B cell (primary cell): ENCODE results near the gene ARHGEF7. TPM values are rescaled to one million over a fixed set of nuclear protein-coding genes. Genes with fewer than 3 reads are reported as not detected.

ENCODE experiments used
- ATAC-seq: fragments of 200-7000 bp; cut with Tn5 transposase; one replicate; pipeline ENCODE4 v1.10.0; 2021; ENCODE audit warnings: low read depth, mild to moderate bottlenecking, moderate number of reproducible peaks, moderate library complexity
- CTCF ChIA-PET: fragments of 350-600 bp; sonication (Branson Sonifier 250); formaldehyde crosslinking; loops from one replicate; lab custom pipeline; 2021; ENCODE audit warnings: antibody characterized with exemption, inconsistent platforms; lab: Charles Lee
- POLR2A ChIA-PET: fragments of 350-600 bp; sonication (Branson Sonifier 250); formaldehyde crosslinking; loops from one replicate; lab custom pipeline; 2021; ENCODE audit warnings: antibody characterized with exemption; lab: Charles Lee
- DNase-seq: peaks from one replicate; pipeline ENCODE4 v3.0.0; 2013
- H2AFZ ChIP-seq: 2 replicates; pipeline ENCODE4 v1.6.1; 2012; ENCODE audit warnings: mild to moderate bottlenecking, low read depth, low read length; ENCODE audit not compliant: insufficient read depth, poor library complexity, severe bottlenecking
- H3K27ac ChIP-seq, 2 donors: 1 replicate in 1 of 2; 2 replicates in 1 of 2; pipeline ENCODE4 v1.5.1; 2012 to 2013; ENCODE audit warnings: low read length in 2 of 2, mild to moderate bottlenecking in 2 of 2, moderate library complexity in 1 of 2
- H3K27me3 ChIP-seq, 4 experiments: fragments of 200-600 bp in 1 of 4; sonication (generic) in 1 of 4; replicated peaks in 1 of 4; 1 replicate in 2 of 4; 2 replicates in 2 of 4; pipeline versions ENCODE4 v1.6.1 to v1.7.0; 2013 to 2016; ENCODE audit warnings: low read length in 3 of 4, mild to moderate bottlenecking in 2 of 4, mixed read lengths in 1 of 4, moderate library complexity in 1 of 4; ENCODE audit not compliant: insufficient read depth in 4 of 4, control insufficient read depth in 3 of 4; ENCODE audit errors: control extremely low read depth in 1 of 4
- H3K36me3 ChIP-seq, 2 experiments: replicated peaks in 1 of 2; 1 replicate in 1 of 2; 2 replicates in 1 of 2; pipeline versions ENCODE4 v1.6.1 to v1.7.1; 2013; ENCODE audit warnings: low read length in 1 of 2; ENCODE audit not compliant: insufficient read depth in 2 of 2, control insufficient read depth in 1 of 2; ENCODE audit errors: control extremely low read depth in 1 of 2, extremely low read depth in 1 of 2
- H3K4me1 ChIP-seq, 2 donors: fragments of 200-600 bp in 1 of 2; sonication (generic) in 1 of 2; 1 replicate in 1 of 2; 2 replicates in 1 of 2; pipeline versions ENCODE4 v1.5.1 to v1.6.1; 2013 to 2017; ENCODE audit warnings: low read length in 2 of 2; ENCODE audit not compliant: control insufficient read depth in 2 of 2, insufficient read depth in 2 of 2
- H3K4me2 ChIP-seq: replicated peaks from 2 replicates; pipeline ENCODE3; 2012; ENCODE audit warnings: mild to moderate bottlenecking, low read depth, low read length; ENCODE audit not compliant: poor library complexity, severe bottlenecking
- H3K4me3 ChIP-seq, 5 experiments: fragments of 200-600 bp in 1 of 5; sonication (generic) in 1 of 5; 1 replicate in 3 of 5; 2 replicates in 2 of 5; pipeline versions ENCODE4 v1.5.1 to v1.7.0; 2011 to 2016; ENCODE audit warnings: low read length in 4 of 5, mild to moderate bottlenecking in 4 of 5, low read depth in 2 of 5, control low read depth in 1 of 5, moderate library complexity in 1 of 5; ENCODE audit not compliant: insufficient read depth in 1 of 5; ENCODE audit errors: control extremely low read depth in 1 of 5, extremely low read depth in 1 of 5
- H3K79me2 ChIP-seq: fragments of 200-600 bp; sonication (generic); one replicate; pipeline ENCODE4 v1.6.0; 2016; ENCODE audit warnings: low read length; ENCODE audit not compliant: control insufficient read depth, insufficient read depth
- H3K9ac ChIP-seq: fragments of 200-600 bp; sonication (generic); 2 replicates; pipeline ENCODE4 v1.6.1; 2017; ENCODE audit warnings: mild to moderate bottlenecking, low read length, moderate library complexity
- H3K9me3 ChIP-seq, 3 donors: one replicate each; pipeline versions ENCODE4 v1.6.1 to v1.7.1; 2013; ENCODE audit warnings: low read length in 2 of 3; ENCODE audit not compliant: control insufficient read depth in 2 of 3, insufficient read depth in 1 of 3; ENCODE audit errors: control extremely low read depth in 1 of 3
- H4K20me1 ChIP-seq: 2 replicates; pipeline ENCODE4 v1.6.0; 2012; ENCODE audit warnings: mild to moderate bottlenecking, low read length; ENCODE audit not compliant: insufficient read depth, control insufficient read depth, poor library complexity, severe bottlenecking
- H3K27ac Mint-ChIP-seq: one replicate; pipeline ENCODE4 v1.8.0; 2021; ENCODE audit warnings: mixed read lengths
- H3K27me3 Mint-ChIP-seq: one replicate; pipeline ENCODE4 v1.8.0; 2021; ENCODE audit warnings: mixed read lengths
- H3K4me1 Mint-ChIP-seq: one replicate; pipeline ENCODE4 v1.8.0; 2021; ENCODE audit warnings: mixed read lengths
- H3K4me3 Mint-ChIP-seq: one replicate; pipeline ENCODE4 v1.8.0; 2021; ENCODE audit warnings: mixed read lengths
- H3K9me3 Mint-ChIP-seq: one replicate; pipeline ENCODE4 v1.8.0; 2022; ENCODE audit warnings: mixed read lengths; ENCODE audit not compliant: insufficient read depth
- CTCF ChIP-seq: fragments of 200-600 bp; IDR thresholded peaks from one replicate; pipeline ENCODE4 v1.8.0; 2022; ENCODE audit warnings: antibody characterized with exemption, mild to moderate bottlenecking
- EZH2 ChIP-seq: IDR thresholded peaks from 2 replicates; pipeline ENCODE4 v1.6.1; 2012; ENCODE audit warnings: borderline replicate concordance, low read depth, mild to moderate bottlenecking, moderate library complexity, low read length; ENCODE audit not compliant: insufficient read depth, poor library complexity, severe bottlenecking
- WGBS: methylation state at CpG from one replicate; pipeline ENCODE4 v1.1.5; 2013; ENCODE audit warnings: missing lambda C conversion rate; ENCODE audit not compliant: insufficient coverage; 5-methylcytosine and 5-hydroxymethylcytosine counted together
- intact Hi-C: fragments of 100-400 bp; cut with micrococcal nuclease; formaldehyde crosslinking; loops from one replicate; pipeline ENCODE4 v1.10.0; 2022
- polyA plus RNA-seq: library from polyadenylated mRNA; depleted of rRNA; stranded (reverse); fragments of >200 nt; gene quantifications from 2 replicates; pipeline ENCODE4 v1.2.3, GENCODE V29; 2012
- total RNA-seq, 2 donors: library from RNA; stranded (reverse); fragments of 120-200 nt in 1 of 2; gene quantifications; 1 replicate in 1 of 2; 2 replicates in 1 of 2; pipeline versions ENCODE4 v1.2.3 to v1.2.4, GENCODE V29; 2013 to 2022

ARHGEF7 gene
- total and polyA plus RNA-seq, 2 donors (not counting 1 experiment from before 2014, with no cell fraction given) = 62.3 to 125 TPM

DNA sequence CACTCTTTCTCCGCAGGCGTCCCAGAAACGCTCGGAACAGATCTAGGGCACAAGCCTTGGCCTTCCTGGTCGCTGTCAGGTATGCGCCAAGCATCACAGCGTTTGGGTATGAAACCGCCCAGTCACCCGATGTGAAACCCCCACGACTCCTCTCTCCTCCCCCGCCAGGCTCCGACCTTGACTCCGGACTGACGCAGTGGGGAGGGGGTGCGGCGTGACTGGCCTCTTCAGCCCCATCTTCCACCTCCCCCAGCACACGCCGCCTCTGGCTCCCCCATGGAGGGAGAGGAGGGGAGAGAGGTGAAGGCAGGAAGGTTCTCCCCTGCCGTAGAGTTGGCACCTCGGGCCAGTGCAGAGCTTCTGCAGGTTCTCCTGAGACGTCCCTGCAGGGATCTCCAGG is 22.0 kb upstream of the ARHGEF7 start:
- Histone ChIP-seq H2AFZ (no peak overlapping the region), H3K27ac (no peak overlapping the region), H3K79me2 (no peaks in the 10 kb centered on the region), H3K9me3 (peaks cover 0 to 4% (median 0%) of the 10 kb centered on the region in 3 donors), H3K9ac (no peak overlapping the region), H3K27me3 (peaks cover 0 to 26% (median 6%) of the 10 kb centered on the region in 4 experiments), H3K4me1 (no peaks in the 10 kb centered on the region), H3K4me2 (no peak overlapping the region), H3K4me3 (no peak overlapping the region), H4K20me1 (no peaks in the 10 kb centered on the region), H3K36me3 (no peaks in the 10 kb centered on the region)
- Mint-ChIP-seq H3K4me3 (no peak overlapping the region), H3K4me1 (no peaks in the 10 kb centered on the region), H3K27me3 (peaks cover 40% of the 10 kb centered on the region), H3K27ac (no peak overlapping the region), H3K9me3 (no peaks in the 10 kb centered on the region)
- TF ChIP-seq EZH2 (no peak), CTCF (no peak)
- POLR2A ChIA-PET = no interaction called here
- ATAC-seq (no peak), DNase-seq (no peak)
- WGBS = 95% methylated on average over 11 of the region's 21 CpGs
- intact Hi-C loops = no loop called here
- CTCF ChIA-PET = no interaction called here

DNA sequence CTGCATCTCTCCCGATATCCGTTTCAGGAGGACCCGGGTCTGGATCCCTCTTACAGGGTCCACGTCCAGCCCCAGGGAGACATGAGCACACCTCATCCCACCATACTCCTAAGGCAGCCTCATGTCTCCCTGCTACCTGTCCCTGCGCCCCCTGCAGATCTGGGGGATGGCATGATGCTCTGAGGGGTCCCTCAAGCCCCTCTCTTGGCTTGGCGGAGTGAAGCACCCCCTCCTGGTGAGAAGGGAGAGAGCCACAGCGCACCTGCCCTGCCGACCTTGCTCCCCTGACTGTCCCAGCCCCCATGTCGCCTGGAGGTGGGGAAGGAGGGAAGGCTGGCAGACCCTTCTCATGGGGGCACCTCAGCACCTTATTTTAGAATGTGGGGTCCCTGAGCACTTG is 21.5 kb upstream of the ARHGEF7 start:
- Mint-ChIP-seq H3K4me3 (no peak overlapping the region), H3K4me1 (no peaks in the 10 kb centered on the region), H3K27me3 (peaks cover 45% of the 10 kb centered on the region), H3K9me3 (no peaks in the 10 kb centered on the region), H3K27ac (no peak overlapping the region)
- ChIA-PET CTCF (no interaction called here), POLR2A (no interaction called here)
- ATAC-seq (no peak), DNase-seq (no peak)
- intact Hi-C loops = no loop called here
- H4K20me1 ChIP-seq = no peaks in the 10 kb centered on the region
- H3K4me1 ChIP-seq = no peaks in the 10 kb centered on the region
- H3K27ac ChIP-seq = no peak overlapping the region
- 91% methylated on average over 5 of the region's 9 CpGs for WGBS
- no peak for TF ChIP-seq CTCF
- TF ChIP-seq EZH2 = no peak
- no peak overlapping the region for H3K4me2 ChIP-seq
- H3K9me3 ChIP-seq = peaks cover 0 to 4% (median 0%) of the 10 kb centered on the region in 3 donors
- H3K27me3 ChIP-seq = peaks cover 0 to 28% (median 6%) of the 10 kb centered on the region in 4 experiments
- H3K9ac ChIP-seq = no peak overlapping the region
- H3K79me2 ChIP-seq = no peaks in the 10 kb centered on the region
- no peaks in the 10 kb centered on the region for H3K36me3 ChIP-seq
- no peak overlapping the region for H2AFZ ChIP-seq
- no peak overlapping the region for H3K4me3 ChIP-seq
